ENCODE results near the gene LUC7L. TPM values are rescaled to one million over a fixed set of nuclear protein-coding genes. Genes with fewer than 3 reads are reported as not detected.

Gene LUC7L
- total RNA-seq, 1 donor from 2014 or later = 231 TPM

DNA sequence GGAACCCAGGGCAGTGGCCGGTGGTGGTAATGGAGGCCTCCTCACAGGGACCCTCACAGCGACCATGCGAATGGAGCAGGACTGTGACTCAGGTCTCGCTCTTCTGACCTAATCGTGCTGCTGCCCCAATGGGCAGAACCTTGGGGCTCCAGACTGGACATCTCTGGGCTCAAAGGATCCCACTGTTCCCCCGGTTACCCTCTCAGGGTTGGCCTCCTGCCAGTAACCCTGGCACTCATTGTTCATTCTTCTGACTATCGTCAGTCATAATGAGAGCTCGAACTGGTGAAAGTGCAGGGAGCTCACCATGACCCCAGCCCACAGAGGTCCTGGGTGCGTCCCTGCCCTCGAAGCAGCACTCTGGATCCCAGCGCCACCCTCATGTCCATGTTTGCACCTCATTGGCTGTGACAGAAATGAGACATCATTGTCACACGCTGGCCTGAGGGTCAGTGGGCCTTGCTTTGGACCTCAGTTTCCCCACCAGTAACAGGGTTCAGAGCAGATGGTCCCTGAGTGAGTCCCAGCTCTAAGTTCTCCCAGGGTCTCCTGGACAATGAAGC is 86.8 kb downstream of the LUC7L start:
- H3K4me3 Mint-ChIP-seq = no peak overlapping the region
- H3K36me3 Mint-ChIP-seq = no peaks in the 10 kb centered on the region
- H3K4me2 ChIP-seq = no peak overlapping the region

GRCh38 chr16:140175-140857 is 88.9 kb downstream of the LUC7L start:
- Histone ChIP-seq H3K79me2 (ENCODE audit: low read depth) (peaks cover 20% of the 10 kb centered on the region), H3K36me3 (no peaks in the 10 kb centered on the region), H3K4me3 (no peak overlapping the region), H3F3A (ENCODE audit: low read depth) (peaks cover 26% of the 10 kb centered on the region), H2AFZ (replicated peaks) (no peak overlapping the region), H3K4me1 (peaks cover 3% of the 10 kb centered on the region), H3K4me2 (no peak overlapping the region), H3K27ac (no peak overlapping the region), H3K27me3 (no peaks in the 10 kb centered on the region), H3K9ac (no peak overlapping the region), H4K20me1 (ENCODE audit: low read depth) (no peaks in the 10 kb centered on the region), H3K9me3 (ENCODE audit: low read depth) (no peaks in the 10 kb centered on the region)
- no peaks in the 10 kb centered on the region for H3K4me1 Mint-ChIP-seq
- H3K27ac Mint-ChIP-seq = no peak overlapping the region
- H3K27me3 Mint-ChIP-seq (ENCODE audit: insufficient read depth, low read depth) = peaks cover 13% of the 10 kb centered on the region
- no peak for DNase-seq (ENCODE audit: low spot score)
- no peaks in the 10 kb centered on the region for H3K9me3 Mint-ChIP-seq
- H3K36me3 Mint-ChIP-seq = peaks cover 3% of the 10 kb centered on the region
- TF ChIP-seq EZH2 (IDR thresholded peaks at IDR 0.05) (no peak), EZH2phosphoT487 (IDR thresholded peaks at IDR 0.05) (no peak)
- TF ChIP-seq, protein P1, sequence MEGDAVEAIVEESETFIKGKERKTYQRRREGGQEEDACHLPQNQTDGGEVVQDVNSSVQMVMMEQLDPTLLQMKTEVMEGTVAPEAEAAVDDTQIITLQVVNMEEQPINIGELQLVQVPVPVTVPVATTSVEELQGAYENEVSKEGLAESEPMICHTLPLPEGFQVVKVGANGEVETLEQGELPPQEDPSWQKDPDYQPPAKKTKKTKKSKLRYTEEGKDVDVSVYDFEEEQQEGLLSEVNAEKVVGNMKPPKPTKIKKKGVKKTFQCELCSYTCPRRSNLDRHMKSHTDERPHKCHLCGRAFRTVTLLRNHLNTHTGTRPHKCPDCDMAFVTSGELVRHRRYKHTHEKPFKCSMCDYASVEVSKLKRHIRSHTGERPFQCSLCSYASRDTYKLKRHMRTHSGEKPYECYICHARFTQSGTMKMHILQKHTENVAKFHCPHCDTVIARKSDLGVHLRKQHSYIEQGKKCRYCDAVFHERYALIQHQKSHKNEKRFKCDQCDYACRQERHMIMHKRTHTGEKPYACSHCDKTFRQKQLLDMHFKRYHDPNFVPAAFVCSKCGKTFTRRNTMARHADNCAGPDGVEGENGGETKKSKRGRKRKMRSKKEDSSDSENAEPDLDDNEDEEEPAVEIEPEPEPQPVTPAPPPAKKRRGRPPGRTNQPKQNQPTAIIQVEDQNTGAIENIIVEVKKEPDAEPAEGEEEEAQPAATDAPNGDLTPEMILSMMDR (IDR thresholded peaks at IDR 0.05) = no peak
- H3K4me3 Mint-ChIP-seq = peak overlapping the region; percentile 10

More for the DNA sequence above, 86.8 kb downstream of the LUC7L start:
- no peaks in the 10 kb centered on the region for H3K4me1 Mint-ChIP-seq
- Histone ChIP-seq H3K4me1 (peaks cover 3% of the 10 kb centered on the region), H3K4me3 (no peak overlapping the region), H3K36me3 (no peaks in the 10 kb centered on the region), H3F3A (ENCODE audit: low read depth) (peaks cover 25% of the 10 kb centered on the region), H3K27me3 (peaks cover 3% of the 10 kb centered on the region), H3K9me3 (ENCODE audit: low read depth) (no peaks in the 10 kb centered on the region), H3K79me2 (ENCODE audit: low read depth) (peaks cover 2% of the 10 kb centered on the region), H3K27ac (no peak overlapping the region), H2AFZ (replicated peaks) (no peak overlapping the region), H3K9ac (no peak overlapping the region), H4K20me1 (ENCODE audit: low read depth) (no peaks in the 10 kb centered on the region)
- no peak for DNase-seq (ENCODE audit: low spot score)
- peaks cover 22% of the 10 kb centered on the region for H3K27me3 Mint-ChIP-seq (ENCODE audit: insufficient read depth, low read depth)
- TF ChIP-seq EZH2 (IDR thresholded peaks at IDR 0.05) (no peak), EZH2phosphoT487 (IDR thresholded peaks at IDR 0.05) (no peak)
- TF ChIP-seq, protein P1 (IDR thresholded peaks at IDR 0.05) = no peak
- no peaks in the 10 kb centered on the region for H3K9me3 Mint-ChIP-seq
- no peak overlapping the region for H3K27ac Mint-ChIP-seq

Small RNA genes lying within 50 kb of the gene (small RNA-seq; reads per million reads assigned to genes)
- not detected for gene RF00019

Other genes with a start within 250 kb of the LUC7L start
- 9.2 and 11.0 TPM in 2 replicates for gene POLR3K, start 175.8 kb downstream of the LUC7L start, total RNA-seq (ENCODE audit: low replicate concordance)
- gene SNRNP25, start 175.6 kb downstream of the LUC7L start, total RNA-seq (ENCODE audit: low replicate concordance) = 43.6 and 49.8 TPM in 2 replicates
- gene RHBDF1, start 156.8 kb downstream of the LUC7L start, total RNA-seq (ENCODE audit: low replicate concordance) = 11.0 and 24.4 TPM in 2 replicates
- 21.2 and 63.4 TPM in 2 replicates for gene MPG, start 151.2 kb downstream of the LUC7L start, total RNA-seq (ENCODE audit: low replicate concordance)
- 7.6 and 14.8 TPM in 2 replicates for gene NPRL3, start 90.8 kb downstream of the LUC7L start, total RNA-seq (ENCODE audit: low replicate concordance)
- not detected in 2 replicates for gene HBZ, start 76.8 kb downstream of the LUC7L start, total RNA-seq (ENCODE audit: low replicate concordance)
- gene HBM, start 63.5 kb downstream of the LUC7L start, total RNA-seq (ENCODE audit: low replicate concordance) = not detected in 2 replicates
- not detected in 2 replicates for gene HBA2, start 56.6 kb downstream of the LUC7L start, total RNA-seq (ENCODE audit: low replicate concordance)
- gene HBA1, start 52.8 kb downstream of the LUC7L start, total RNA-seq (ENCODE audit: low replicate concordance) = not detected in 2 replicates
- gene HBQ1, start 49.0 kb downstream of the LUC7L start, total RNA-seq (ENCODE audit: low replicate concordance) = 3.8 TPM in 1 of 2 replicates, not detected in the other
- 115 and 159 TPM in 2 replicates for gene FAM234A, start 5.4 kb upstream of the LUC7L start, total RNA-seq (ENCODE audit: low replicate concordance)
- gene RGS11, start 46.5 kb upstream of the LUC7L start, total RNA-seq (ENCODE audit: low replicate concordance) = 0.52 and 0.96 TPM in 2 replicates
- gene ARHGDIG, start 51.1 kb upstream of the LUC7L start, total RNA-seq (ENCODE audit: low replicate concordance) = 0.84 TPM in 1 of 2 replicates, not detected in the other
- gene PDIA2, start 53.7 kb upstream of the LUC7L start, total RNA-seq (ENCODE audit: low replicate concordance) = 0.53 TPM in 1 of 2 replicates, not detected in the other
- gene AXIN1, start 123.3 kb upstream of the LUC7L start, total RNA-seq (ENCODE audit: low replicate concordance) = 19.6 and 35.4 TPM in 2 replicates
- 82.2 and 138 TPM in 2 replicates for gene MRPL28, start 141.1 kb upstream of the LUC7L start, total RNA-seq (ENCODE audit: low replicate concordance)
- gene PGAP6, start 152.5 kb upstream of the LUC7L start, total RNA-seq (ENCODE audit: low replicate concordance) = 16.7 and 49.5 TPM in 2 replicates
- gene NME4, start 167.8 kb upstream of the LUC7L start, total RNA-seq (ENCODE audit: low replicate concordance) = 93.3 and 236 TPM in 2 replicates
- 7.1 and 24.3 TPM in 2 replicates for gene DECR2, start 172.4 kb upstream of the LUC7L start, total RNA-seq (ENCODE audit: low replicate concordance)
- gene RAB11FIP3, start 196.2 kb upstream of the LUC7L start, total RNA-seq (ENCODE audit: low replicate concordance) = 15.5 and 45.2 TPM in 2 replicates